ENCODE data around the gene PFKM. TPM values are rescaled to one million over a fixed set of nuclear protein-coding genes. Genes with fewer than 3 reads are reported as not detected.

The PFKM gene
- polyA plus RNA-seq, 1 donor = 41.9 TPM

- Histone ChIP-seq H3K9me3 (ENCODE audit: control insufficient read depth, low read depth, low read length) (no peaks in the 10 kb centered on the region), H3K36me3 (ENCODE audit: control insufficient read depth, insufficient read depth, low read length) (peaks cover 55% of the 10 kb centered on the region), H3K4me1 (ENCODE audit: control insufficient read depth, insufficient read depth, low read length) (peaks cover 3% of the 10 kb centered on the region), H3K27ac (ENCODE audit: low read length) (no peak overlapping the region), H3K27me3 (ENCODE audit: control insufficient read depth, insufficient read depth, low read length) (no peaks in the 10 kb centered on the region), H3K4me3 (ENCODE audit: low read length) (no peak overlapping the region)
- DNase-seq = no peak
- WGBS (ENCODE audit: insufficient coverage, low lambda C conversion rate) = 90% methylated on average over 2 of the region's 2 CpGs
Observed at GRCh38 chr12:48126953-48127630, 7.9 kb downstream of the PFKM start.

GRCh38 chr12:48128800-48129199, 9.6 kb downstream of the PFKM start:
- Histone ChIP-seq H3K9me3 (ENCODE audit: control insufficient read depth, low read depth, low read length) (no peaks in the 10 kb centered on the region), H3K36me3 (ENCODE audit: control insufficient read depth, insufficient read depth, low read length) (peaks cover 66% of the 10 kb centered on the region), H3K27me3 (ENCODE audit: control insufficient read depth, insufficient read depth, low read length) (no peaks in the 10 kb centered on the region), H3K4me3 (ENCODE audit: low read length) (no peak overlapping the region), H3K27ac (ENCODE audit: low read length) (no peak overlapping the region), H3K4me1 (ENCODE audit: control insufficient read depth, insufficient read depth, low read length) (no peaks in the 10 kb centered on the region)
- WGBS (ENCODE audit: insufficient coverage, low lambda C conversion rate) = no CpG with 5 or more reads among the region's 1 CpG
- no peak for DNase-seq

DNA sequence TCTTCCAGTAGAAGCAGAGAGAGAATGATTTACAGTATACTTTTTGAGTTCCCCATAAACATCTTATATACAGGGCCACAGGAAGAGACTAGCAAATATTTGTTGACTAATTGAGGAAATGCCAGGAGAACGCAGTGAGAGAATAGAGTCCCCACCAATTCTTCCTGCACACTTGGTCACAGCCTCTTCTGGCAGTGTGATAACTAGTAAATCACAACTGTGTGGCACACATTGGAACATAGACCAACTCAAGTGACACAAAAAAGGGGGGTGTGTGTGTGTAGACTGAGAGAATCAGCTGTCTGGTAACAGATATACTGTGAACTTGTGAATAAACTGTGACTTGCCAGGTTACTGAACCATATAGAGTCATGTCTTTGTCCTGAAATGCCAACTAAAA, 10.2 kb downstream of the PFKM start:
- WGBS (ENCODE audit: insufficient coverage, low lambda C conversion rate) = no CpG with 5 or more reads among the region's 1 CpG
- Histone ChIP-seq H3K27me3 (ENCODE audit: control insufficient read depth, insufficient read depth, low read length) (no peaks in the 10 kb centered on the region), H3K27ac (ENCODE audit: low read length) (no peak overlapping the region), H3K4me3 (ENCODE audit: low read length) (no peak overlapping the region), H3K9me3 (ENCODE audit: control insufficient read depth, low read depth, low read length) (no peaks in the 10 kb centered on the region), H3K36me3 (ENCODE audit: control insufficient read depth, insufficient read depth, low read length) (peaks cover 71% of the 10 kb centered on the region), H3K4me1 (ENCODE audit: control insufficient read depth, insufficient read depth, low read length) (no peaks in the 10 kb centered on the region)
- DNase-seq = no peak

DNA sequence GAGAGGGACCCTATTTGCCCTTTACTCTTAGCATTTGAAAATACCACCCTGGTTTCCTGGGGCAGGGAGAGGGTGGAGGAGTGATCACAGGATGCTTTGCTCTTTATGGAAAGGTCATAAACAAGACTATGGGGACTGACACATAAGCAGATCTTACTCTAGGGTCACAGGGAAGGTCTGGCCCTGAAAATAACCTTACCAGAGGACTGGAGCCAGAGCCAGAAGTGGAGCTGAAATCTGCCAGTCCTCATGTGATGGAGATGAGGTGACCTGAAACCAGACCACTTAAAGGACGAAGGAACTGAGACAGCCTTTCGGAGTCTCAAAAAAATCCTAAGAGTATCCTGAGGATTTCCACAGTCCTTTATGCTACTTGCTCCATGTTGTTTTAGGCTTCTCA, 12.4 kb downstream of the PFKM start:
- Histone ChIP-seq H3K4me1 (ENCODE audit: control insufficient read depth, insufficient read depth, low read length) (no peaks in the 10 kb centered on the region), H3K4me3 (ENCODE audit: low read length) (no peak overlapping the region), H3K36me3 (ENCODE audit: control insufficient read depth, insufficient read depth, low read length) (peaks cover 72% of the 10 kb centered on the region), H3K27ac (ENCODE audit: low read length) (no peak overlapping the region), H3K27me3 (ENCODE audit: control insufficient read depth, insufficient read depth, low read length) (no peaks in the 10 kb centered on the region), H3K9me3 (ENCODE audit: control insufficient read depth, low read depth, low read length) (no peaks in the 10 kb centered on the region)
- no peak for DNase-seq
- no CpG with 5 or more reads among the region's 2 CpGs for WGBS (ENCODE audit: insufficient coverage, low lambda C conversion rate)

DNA sequence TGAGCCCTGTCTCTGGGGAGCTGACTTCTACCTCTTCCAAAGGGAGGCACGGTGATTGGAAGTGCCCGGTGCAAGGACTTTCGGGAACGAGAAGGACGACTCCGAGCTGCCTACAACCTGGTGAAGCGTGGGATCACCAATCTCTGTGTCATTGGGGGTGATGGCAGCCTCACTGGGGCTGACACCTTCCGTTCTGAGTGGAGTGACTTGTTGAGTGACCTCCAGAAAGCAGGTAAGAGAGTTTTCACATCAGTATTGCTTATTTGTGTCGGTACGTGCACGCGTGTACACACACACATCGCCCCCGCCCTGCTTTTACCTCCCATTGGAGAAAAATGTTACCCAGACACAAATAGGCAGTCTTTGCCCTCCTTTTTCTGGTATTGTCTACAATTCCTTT, 13.7 kb downstream of the PFKM start:
- Histone ChIP-seq H3K4me3 (ENCODE audit: low read length) (no peak overlapping the region), H3K4me1 (ENCODE audit: control insufficient read depth, insufficient read depth, low read length) (no peaks in the 10 kb centered on the region), H3K9me3 (ENCODE audit: control insufficient read depth, low read depth, low read length) (no peaks in the 10 kb centered on the region), H3K27me3 (ENCODE audit: control insufficient read depth, insufficient read depth, low read length) (no peaks in the 10 kb centered on the region), H3K36me3 (ENCODE audit: control insufficient read depth, insufficient read depth, low read length) (peaks cover 71% of the 10 kb centered on the region), H3K27ac (ENCODE audit: low read length) (no peak overlapping the region)
- DNase-seq = no peak
- WGBS (ENCODE audit: insufficient coverage, low lambda C conversion rate) = no CpG with 5 or more reads among the region's 14 CpGs

DNA sequence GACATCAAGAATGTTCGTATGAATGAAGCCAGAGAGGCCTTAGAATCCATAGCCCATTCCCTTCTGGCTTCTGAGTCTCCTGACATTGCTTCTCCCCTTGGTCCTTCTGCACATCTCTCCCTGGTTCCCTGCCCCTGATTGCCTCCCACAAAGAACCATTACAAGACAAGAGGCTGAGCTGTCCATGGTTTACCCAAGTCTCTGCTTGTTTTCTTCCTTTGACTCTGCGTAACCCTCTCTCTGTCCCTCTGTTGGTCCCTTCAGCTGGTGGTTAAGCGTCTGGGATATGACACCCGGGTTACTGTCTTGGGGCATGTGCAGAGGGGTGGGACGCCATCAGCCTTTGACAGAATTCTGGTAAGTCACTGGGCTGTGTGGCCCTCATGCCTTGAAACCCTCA, 15.9 kb downstream of the PFKM start:
- no peak overlapping the region for H3K27ac ChIP-seq (ENCODE audit: low read length)
- H3K4me1 ChIP-seq (ENCODE audit: control insufficient read depth, insufficient read depth, low read length) = no peaks in the 10 kb centered on the region
- no peak overlapping the region for H3K4me3 ChIP-seq (ENCODE audit: low read length)
- no peaks in the 10 kb centered on the region for H3K9me3 ChIP-seq (ENCODE audit: control insufficient read depth, low read depth, low read length)
- no CpG with 5 or more reads among the region's 5 CpGs for WGBS (ENCODE audit: insufficient coverage, low lambda C conversion rate)
- no peaks in the 10 kb centered on the region for H3K27me3 ChIP-seq (ENCODE audit: control insufficient read depth, insufficient read depth, low read length)
- peaks cover 77% of the 10 kb centered on the region for H3K36me3 ChIP-seq (ENCODE audit: control insufficient read depth, insufficient read depth, low read length)
- DNase-seq = no peak

- H3K4me1 ChIP-seq (ENCODE audit: control insufficient read depth, insufficient read depth, low read length) = no peaks in the 10 kb centered on the region
- H3K36me3 ChIP-seq (ENCODE audit: control insufficient read depth, insufficient read depth, low read length) = peaks cover 89% of the 10 kb centered on the region
- no peaks in the 10 kb centered on the region for H3K9me3 ChIP-seq (ENCODE audit: control insufficient read depth, low read depth, low read length)
- no CpG with 5 or more reads among the region's 7 CpGs for WGBS (ENCODE audit: insufficient coverage, low lambda C conversion rate)
- no peak for DNase-seq
- H3K27ac ChIP-seq (ENCODE audit: low read length) = no peak overlapping the region
- no peaks in the 10 kb centered on the region for H3K27me3 ChIP-seq (ENCODE audit: control insufficient read depth, insufficient read depth, low read length)
- H3K4me3 ChIP-seq (ENCODE audit: low read length) = no peak overlapping the region
Observed at GRCh38 chr12:48142818-48143674, 23.9 kb downstream of the PFKM start.

DNA sequence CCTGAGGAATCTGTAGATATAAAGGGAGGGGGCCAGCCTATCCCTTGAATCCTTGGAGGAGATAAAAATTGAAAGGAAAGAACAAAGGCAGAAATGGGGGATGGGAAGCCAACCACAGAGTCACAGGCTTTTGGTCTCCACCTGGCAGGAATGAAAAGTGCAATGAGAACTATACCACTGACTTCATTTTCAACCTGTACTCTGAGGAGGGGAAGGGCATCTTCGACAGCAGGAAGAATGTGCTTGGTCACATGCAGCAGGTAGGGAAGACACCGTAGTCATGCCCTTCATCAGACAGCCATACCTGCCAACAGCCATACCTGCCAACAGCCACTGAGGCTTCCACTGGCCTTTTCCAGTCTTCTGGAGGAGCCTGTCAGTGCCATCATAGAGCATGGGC, 24.7 kb downstream of the PFKM start:
- Histone ChIP-seq H3K36me3 (ENCODE audit: control insufficient read depth, insufficient read depth, low read length) (peaks cover 89% of the 10 kb centered on the region), H3K27ac (ENCODE audit: low read length) (no peak overlapping the region), H3K4me3 (ENCODE audit: low read length) (no peak overlapping the region), H3K4me1 (ENCODE audit: control insufficient read depth, insufficient read depth, low read length) (no peaks in the 10 kb centered on the region), H3K27me3 (ENCODE audit: control insufficient read depth, insufficient read depth, low read length) (no peaks in the 10 kb centered on the region), H3K9me3 (ENCODE audit: control insufficient read depth, low read depth, low read length) (no peaks in the 10 kb centered on the region)
- DNase-seq = no peak
- WGBS (ENCODE audit: insufficient coverage, low lambda C conversion rate) = no CpG with 5 or more reads among the region's 2 CpGs

DNA sequence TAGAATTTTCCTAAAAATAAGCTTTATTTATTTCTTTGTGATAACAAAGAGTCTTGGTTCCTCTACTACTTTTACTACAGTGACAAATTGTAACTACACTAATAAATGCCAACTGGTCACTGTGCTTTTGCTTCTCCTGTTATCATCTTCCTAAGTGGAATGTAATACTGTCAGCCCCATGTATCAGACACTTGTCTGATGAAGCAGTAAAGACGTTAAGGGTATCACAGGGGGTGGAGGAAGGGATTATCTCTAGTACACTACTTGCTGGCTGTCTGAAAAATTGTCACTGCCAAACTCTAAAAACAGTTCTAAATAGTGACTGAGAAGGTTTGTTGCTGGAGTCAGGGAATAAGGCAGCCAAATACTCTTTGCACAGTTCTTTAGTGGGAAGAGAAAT, 26.8 kb downstream of the PFKM start:
- Histone ChIP-seq H3K4me3 (ENCODE audit: low read length) (no peak overlapping the region), H3K27ac (ENCODE audit: low read length) (no peak overlapping the region), H3K27me3 (ENCODE audit: control insufficient read depth, insufficient read depth, low read length) (no peaks in the 10 kb centered on the region), H3K9me3 (ENCODE audit: control insufficient read depth, low read depth, low read length) (no peaks in the 10 kb centered on the region), H3K4me1 (ENCODE audit: control insufficient read depth, insufficient read depth, low read length) (no peaks in the 10 kb centered on the region), H3K36me3 (ENCODE audit: control insufficient read depth, insufficient read depth, low read length) (peaks cover 89% of the 10 kb centered on the region)
- DNase-seq = no peak
- WGBS (ENCODE audit: insufficient coverage, low lambda C conversion rate) = no CpG with 5 or more reads among the region's 1 CpG

DNA sequence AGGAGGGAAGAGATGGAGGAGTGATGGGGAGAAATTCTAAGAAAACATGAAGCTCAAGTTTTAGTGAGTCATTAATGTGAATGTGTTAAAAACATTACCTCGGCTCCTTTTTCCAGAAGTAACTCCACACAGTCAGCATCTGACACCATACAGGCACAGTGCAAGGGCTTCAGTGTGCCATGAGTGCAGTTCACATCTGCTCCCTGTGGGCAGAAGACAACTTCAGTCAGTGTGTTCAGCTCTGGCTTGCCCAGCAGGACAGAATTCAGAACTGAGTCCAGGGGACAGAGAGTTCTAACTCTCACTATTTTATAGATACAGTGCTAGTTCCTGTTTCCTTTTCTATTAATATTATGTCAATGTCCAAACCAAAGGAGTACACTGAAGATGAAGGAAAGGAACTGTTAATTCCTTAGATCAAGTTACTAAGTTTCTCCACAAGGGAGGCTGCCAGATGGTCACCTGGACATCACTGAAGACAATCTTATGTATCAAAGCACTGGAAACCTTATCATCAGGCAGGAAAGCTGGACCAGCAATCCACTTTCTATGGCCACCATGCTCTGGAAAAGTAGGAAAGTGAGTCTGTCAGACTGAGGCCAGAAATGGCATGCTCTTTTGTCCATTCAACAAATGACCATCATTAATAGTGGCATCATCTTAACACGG, 32.1 kb downstream of the PFKM start:
- DNase-seq = no peak
- Histone ChIP-seq H3K27ac (ENCODE audit: low read length) (no peak overlapping the region), H3K4me3 (ENCODE audit: low read length) (no peak overlapping the region), H3K36me3 (ENCODE audit: control insufficient read depth, insufficient read depth, low read length) (peaks cover 61% of the 10 kb centered on the region), H3K27me3 (ENCODE audit: control insufficient read depth, insufficient read depth, low read length) (no peaks in the 10 kb centered on the region), H3K4me1 (ENCODE audit: control insufficient read depth, insufficient read depth, low read length) (peaks cover 2% of the 10 kb centered on the region), H3K9me3 (ENCODE audit: control insufficient read depth, low read depth, low read length) (no peaks in the 10 kb centered on the region)
- no CpG with 5 or more reads among the region's 2 CpGs for WGBS (ENCODE audit: insufficient coverage, low lambda C conversion rate)

Measured in large intestine (tissue), 3 donors.